Endothelial cell of umbilical vein (primary cell): ENCODE measurements around the gene NR3C2. TPM values are rescaled to one million over a fixed set of nuclear protein-coding genes. Genes with fewer than 3 reads are reported as not detected.

ENCODE experiments used
- BruUV-seq: library from RNA; stranded (reverse); fragments of 400-500 nt; replicated peaks from 2 replicates; lab custom pipeline; 2021; lab: Mats Ljungman, UMichigan
- CTCF ChIA-PET: fragments of 300-600, 350-600 bp; sonication (Branson Sonifier 250); formaldehyde crosslinking; loops from one replicate; lab custom pipeline; 2021; ENCODE audit warnings: antibody characterized with exemption, inconsistent platforms; lab: Charles Lee
- POLR2A ChIA-PET: fragments of 300-600, 350-600 bp; sonication (Branson Sonifier 250); formaldehyde crosslinking; loops from one replicate; lab custom pipeline; 2021; ENCODE audit warnings: antibody characterized with exemption, inconsistent platforms; lab: Charles Lee
- DNase-seq: peaks from one replicate; pipeline ENCODE4 v3.0.0-alpha.2; 2011; ENCODE audit warnings: low read depth, low spot score
- FAIRE-seq: peaks from 2 replicates; lab custom pipeline; 2011; peaks lifted over from hg19 to GRCh38; lab: Jason Lieb, UNC
- H2AFZ ChIP-seq: 2 replicates; pipeline ENCODE4 v1.6.0; 2012; ENCODE audit warnings: low read depth, low read length, control low read depth, inconsistent platforms
- H3K27ac ChIP-seq: 2 replicates; pipeline ENCODE4 v1.5.1; 2011; ENCODE audit warnings: low read depth, mild to moderate bottlenecking, control low read depth, low read length, moderate library complexity; ENCODE audit not compliant: insufficient read depth
- H3K27me3 ChIP-seq, 2 experiments: 2 replicates each; pipeline versions ENCODE4 v1.6.0 to v1.6.1; 2011; ENCODE audit warnings: low read length in 2 of 2, mixed read lengths in 1 of 2; ENCODE audit not compliant: control insufficient read depth in 2 of 2, insufficient read depth in 2 of 2
- H3K36me3 ChIP-seq, 2 experiments: 2 replicates in 1 of 2; 3 replicates in 1 of 2; pipeline ENCODE4 v1.5.1; 2011; ENCODE audit warnings: low read length in 2 of 2, mild to moderate bottlenecking in 1 of 2, moderate library complexity in 1 of 2; ENCODE audit not compliant: control insufficient read depth in 2 of 2, insufficient read depth in 2 of 2; ENCODE audit errors: extremely low read depth in 1 of 2
- H3K4me1 ChIP-seq: 3 replicates; pipeline ENCODE4 v1.5.1; 2011; ENCODE audit warnings: mild to moderate bottlenecking, low read length; ENCODE audit not compliant: control insufficient read depth, insufficient read depth; ENCODE audit errors: extremely low read depth
- H3K4me2 ChIP-seq: 2 replicates; pipeline ENCODE4 v1.6.1; 2011; ENCODE audit warnings: low read length, control low read depth, mixed read lengths; ENCODE audit not compliant: insufficient read depth
- H3K4me3 ChIP-seq, 3 experiments: fragments of 200-600 bp in 1 of 3; sonication (generic), shearing (Covaris generic) in 1 of 3; replicated peaks in 1 of 3; 2 replicates each; pipeline ENCODE4 v1.5.1; 2011 to 2016; ENCODE audit warnings: control low read depth in 3 of 3, low read length in 3 of 3, mild to moderate bottlenecking in 2 of 3, inconsistent platforms in 1 of 3, low read depth in 1 of 3, moderate library complexity in 1 of 3; ENCODE audit not compliant: insufficient read depth in 1 of 3
- H3K79me2 ChIP-seq: 2 replicates; pipeline ENCODE4 v1.6.0; 2012; ENCODE audit warnings: low read length, inconsistent platforms; ENCODE audit not compliant: control insufficient read depth, insufficient read depth
- H3K9ac ChIP-seq: replicated peaks from 2 replicates; pipeline ENCODE3; 2011; ENCODE audit warnings: low read length, control low read depth; ENCODE audit not compliant: insufficient read depth; ENCODE audit errors: extremely low read depth
- H3K9me1 ChIP-seq: replicated peaks from 3 replicates; pipeline ENCODE4 v1.6.0; 2011; ENCODE audit warnings: mild to moderate bottlenecking, low read length; ENCODE audit not compliant: control insufficient read depth, insufficient read depth; ENCODE audit errors: extremely low read depth
- H3K9me3 ChIP-seq: replicated peaks from 2 replicates; pipeline ENCODE4 v1.5.1; 2012; ENCODE audit warnings: low read length, inconsistent platforms; ENCODE audit not compliant: control insufficient read depth, insufficient read depth
- H4K20me1 ChIP-seq: replicated peaks from 2 replicates; pipeline ENCODE3; 2011; ENCODE audit warnings: mild to moderate bottlenecking, low read length; ENCODE audit not compliant: control insufficient read depth, insufficient read depth; ENCODE audit errors: extremely low read depth
- CTCF ChIP-seq, 2 donors: IDR thresholded peaks; 1 replicate in 1 of 2; 2 replicates in 1 of 2; pipeline ENCODE4 v1.5.1; 2011; ENCODE audit warnings: low read length in 2 of 2, mild to moderate bottlenecking in 2 of 2, moderate library complexity in 2 of 2, control low read depth in 1 of 2, inconsistent platforms in 1 of 2, low read depth in 1 of 2; ENCODE audit not compliant: insufficient read depth in 1 of 2; ENCODE audit errors: extremely low read depth in 1 of 2
- EZH2 ChIP-seq: IDR thresholded peaks from 2 replicates; pipeline ENCODE4 v1.6.1; 2012; ENCODE audit warnings: borderline replicate concordance, low read depth, mild to moderate bottlenecking, moderate library complexity, low read length, inconsistent platforms; ENCODE audit not compliant: severe bottlenecking
- FOS ChIP-seq: IDR thresholded peaks from 2 replicates; pipeline ENCODE4 v1.6.1; 2011; ENCODE audit warnings: mild to moderate bottlenecking, low read length, moderate library complexity, borderline replicate concordance; ENCODE audit not compliant: insufficient read depth
- GATA2 ChIP-seq: IDR thresholded peaks from 2 replicates; pipeline ENCODE4 v1.7.0; 2011; ENCODE audit warnings: low read depth, mild to moderate bottlenecking, moderate library complexity, mixed read lengths, low read length; ENCODE audit not compliant: insufficient read length, insufficient read depth
- JUN ChIP-seq: IDR thresholded peaks from 2 replicates; pipeline ENCODE4 v1.6.1; 2011; ENCODE audit warnings: borderline replicate concordance, low read depth; ENCODE audit not compliant: insufficient read length, insufficient read depth
- MYC ChIP-seq: IDR thresholded peaks from one replicate; pipeline ENCODE4 v1.6.1; 2011; ENCODE audit warnings: mild to moderate bottlenecking, low read depth, low read length
- POLR2A ChIP-seq: IDR thresholded peaks from 2 replicates; pipeline ENCODE4 v1.6.1; 2012; ENCODE audit warnings: low read depth, mild to moderate bottlenecking, control low read depth, low read length
- POLR2AphosphoS5 ChIP-seq: IDR thresholded peaks from 2 replicates; pipeline ENCODE4 v1.6.1; 2012; ENCODE audit warnings: low read depth, mild to moderate bottlenecking, control low read depth, low read length, moderate library complexity; ENCODE audit not compliant: insufficient read depth
- dilution Hi-C: fragments of 300-500 bp; cut with MboI; formaldehyde crosslinking; loops from one replicate; pipeline ENCODE4 v1.15.0; 2019; ENCODE audit warnings: low sequenced_read_pairs; ENCODE audit not compliant: extremely low pct_ligation_motif_present
- intact Hi-C: fragments of 100-400 bp; cut with micrococcal nuclease; formaldehyde crosslinking; loops from one replicate; pipeline ENCODE4 v1.10.0; 2022
- polyA plus RNA-seq, 4 experiments: library from polyadenylated mRNA; depleted of rRNA in 3 of 4; stranded (reverse) in 3 of 4; unstranded in 1 of 4; fragments of >200 nt; gene quantifications; 2 replicates each; pipeline versions ENCODE4 v1.2.1 to v1.2.3, GENCODE V29; 2011 to 2012; ENCODE audit warnings: missing spikeins in 1 of 4
- total RNA-seq: library from RNA; stranded (reverse); gene quantifications from 2 replicates; pipeline ENCODE4 v1.2.3, GENCODE V29; 2021
- TF ChIP-seq, protein P1 (sequence below): IDR thresholded peaks from 2 replicates; pipeline ENCODE4 v1.6.1; 2011; ENCODE audit not compliant: insufficient read depth, insufficient read length

NR3C2 gene
- total and polyA plus RNA-seq, 2 donors (not counting 3 experiments of a cell fraction or from before 2014, with no cell fraction given) = 4.8 to 16.4 TPM

DNA sequence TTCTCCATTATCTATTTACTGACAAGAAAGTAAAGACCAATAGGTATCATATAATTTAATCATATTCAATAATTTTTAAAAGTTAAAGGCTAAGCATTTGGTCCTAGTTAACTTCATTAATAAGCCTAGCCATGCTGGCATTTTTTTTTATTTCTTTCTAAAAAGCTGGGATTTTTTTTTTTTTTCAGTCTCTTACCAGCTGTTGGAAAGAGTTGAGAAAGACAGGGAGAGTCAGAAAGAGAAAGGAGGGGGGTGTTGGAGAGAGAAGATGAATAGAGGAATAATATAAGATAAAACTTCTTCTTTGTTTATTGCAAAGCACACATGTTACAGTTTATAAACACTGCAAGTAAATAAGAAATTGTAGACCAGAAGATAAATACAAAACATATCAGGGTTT, 5.9 kb upstream of the NR3C2 start:
- ChIA-PET CTCF (interaction anchor here (0.8 to 6.1 kb wide), 2 partner anchors 491 to 583 kb away, joined by 3 to 41 read pairs; no protein-coding TSS in a partner anchor), POLR2A (no interaction called here)
- no peak for FAIRE-seq
- dilution Hi-C loops (no loop called here), intact Hi-C loops (loop anchor here (10.0 kb wide), 2 partner anchors 673 to 833 kb away; partner anchors contain the start of gene TMEM184C)
- H3K9me3 ChIP-seq = no peaks in the 10 kb centered on the region
- no peak overlapping the region for H3K4me2 ChIP-seq
- no peaks in the 10 kb centered on the region for H3K27me3 ChIP-seq
- no peak overlapping the region for H3K4me3 ChIP-seq
- DNase-seq = no peak
- no peak for TF ChIP-seq MYC
- TF ChIP-seq, protein P1, sequence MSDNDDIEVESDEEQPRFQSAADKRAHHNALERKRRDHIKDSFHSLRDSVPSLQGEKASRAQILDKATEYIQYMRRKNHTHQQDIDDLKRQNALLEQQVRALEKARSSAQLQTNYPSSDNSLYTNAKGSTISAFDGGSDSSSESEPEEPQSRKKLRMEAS = no peak
- TF ChIP-seq POLR2A = no peak
- TF ChIP-seq EZH2 = no peak
- TF ChIP-seq JUN = no peak
- no peak for TF ChIP-seq FOS
- TF ChIP-seq POLR2AphosphoS5 = no peak
- no peak for TF ChIP-seq CTCF (IDR thresholded peaks at IDR 0.05; ENCODE audit: extremely low read depth in 1 of 2, insufficient read depth in 1 of 2, low read depth in 1 of 2, low read length in 2 of 2)
- TF ChIP-seq GATA2 = no peak
- H4K20me1 ChIP-seq = no peaks in the 10 kb centered on the region
- H3K9me1 ChIP-seq = no peaks in the 10 kb centered on the region
- H2AFZ ChIP-seq = no peak overlapping the region
- H3K79me2 ChIP-seq = peaks cover 4% of the 10 kb centered on the region
- H3K27ac ChIP-seq = no peak overlapping the region
- no TSS peak for BruUV-seq
- peaks cover 15% of the 10 kb centered on the region for H3K4me1 ChIP-seq
- no peak overlapping the region for H3K9ac ChIP-seq
- H3K36me3 ChIP-seq = no peaks in the 10 kb centered on the region
